Tibial nerve (tissue), 4 donors: ENCODE data around the gene ADD3. TPM values are rescaled to one million over a fixed set of nuclear protein-coding genes. Genes with fewer than 3 reads are reported as not detected.

ENCODE experiments used
- DNase-seq, 2 donors: peaks; one replicate each; pipeline ENCODE4 v3.0.0-alpha.2; 2019; ENCODE audit warnings: low spot score in 2 of 2
- H3K27ac ChIP-seq, 4 donors: fragments of 200-600 bp; sonication (generic) in 3 of 4; one replicate each; pipeline ENCODE4 v1.5.1; 2017 to 2019; ENCODE audit warnings: mild to moderate bottlenecking in 1 of 4
- H3K27me3 ChIP-seq, 2 donors: fragments of 200-600 bp; sonication (generic) in 1 of 2; one replicate each; pipeline versions ENCODE4 v1.5.1 to v1.6.0; 2017 to 2019
- H3K36me3 ChIP-seq, 3 donors: fragments of 200-600 bp; sonication (generic); one replicate each; pipeline ENCODE4 v1.5.1; 2018 to 2019
- H3K4me1 ChIP-seq, 4 donors: fragments of 200-600 bp; sonication (generic) in 3 of 4; one replicate each; pipeline ENCODE4 v1.5.1; 2017 to 2019
- H3K4me3 ChIP-seq, 4 donors: fragments of 200-600 bp; sonication (generic) in 3 of 4; one replicate each; pipeline ENCODE4 v1.5.1; 2017 to 2019; ENCODE audit warnings: mild to moderate bottlenecking in 1 of 4, moderate library complexity in 1 of 4
- H3K9me3 ChIP-seq, 4 donors: fragments of 200-600 bp; sonication (generic) in 3 of 4; one replicate each; pipeline ENCODE4 v1.5.1; 2017 to 2019
- CTCF ChIP-seq, 5 experiments: fragments of 200-600 bp in 3 of 5; fragments of 450-650 bp in 2 of 5; sonication (generic) in 3 of 5; IDR thresholded peaks; one replicate each; pipeline ENCODE4 v1.5.1; 2016 to 2019; ENCODE audit warnings: antibody characterized with exemption in 5 of 5, mild to moderate bottlenecking in 3 of 5, moderate library complexity in 2 of 5
- EP300 ChIP-seq, 2 donors: sonication (generic); formaldehyde crosslinking; IDR thresholded peaks; one replicate each; pipeline ENCODE4 v1.6.1; 2017; ENCODE audit warnings: antibody characterized with exemption in 2 of 2, mild to moderate bottlenecking in 1 of 2
- POLR2A ChIP-seq, 2 donors: fragments of 450-650 bp; IDR thresholded peaks; one replicate each; pipeline ENCODE4 v1.6.1; 2017; ENCODE audit warnings: antibody characterized with exemption in 2 of 2, mild to moderate bottlenecking in 2 of 2, moderate library complexity in 2 of 2
- WGBS, 2 donors: methylation state at CpG; one replicate each; pipeline ENCODE4 v1.1.5; 2018; 5-methylcytosine and 5-hydroxymethylcytosine counted together
- total RNA-seq, 4 donors: library from RNA; depleted of rRNA; stranded (reverse); fragments of >200 nt; gene quantifications; one replicate each; pipeline ENCODE4 v1.1.0, GENCODE V29; 2016

The ADD3 gene
- total RNA-seq, 4 donors from 2014 or later = 208 to 639 (median 443) TPM

GRCh38 chr10:110020265-110020664 lies 12.5 kb downstream of the ADD3 start:
- peak overlapping the region in 1 of 4 donors; percentile 7 for H3K27ac ChIP-seq
- TF ChIP-seq EP300 (IDR thresholded peaks at IDR 0.05) = no peak
- no peak for TF ChIP-seq CTCF (IDR thresholded peaks at IDR 0.05)
- no peak for TF ChIP-seq POLR2A (IDR thresholded peaks at IDR 0.05)
- whole genome bisulfite sequencing, 2 donors = 75 to 79% methylated on average over 6 of the region's 6 CpGs

GRCh38 chr10:110022716-110023504 lies 15.1 kb downstream of the ADD3 start:
- 67 to 70% methylated on average over 2 of the region's 2 CpGs for WGBS, 2 donors
- H3K27me3 ChIP-seq = no peaks in the 10 kb centered on the region
- DNase-seq = no peak
- H3K4me3 ChIP-seq = no peak overlapping the region
- peaks cover 0 to 82% (median 3%) of the 10 kb centered on the region in 4 donors for H3K4me1 ChIP-seq
- H3K27ac ChIP-seq = peak overlapping the region in 2 of 4 donors; percentile 16 to 51
- TF ChIP-seq POLR2A (IDR thresholded peaks at IDR 0.05) (no peak), EP300 (IDR thresholded peaks at IDR 0.05) (no peak), CTCF (IDR thresholded peaks at IDR 0.05) (no peak)
- H3K36me3 ChIP-seq = no peaks in the 10 kb centered on the region
- H3K9me3 ChIP-seq = no peaks in the 10 kb centered on the region

More at GRCh38 chr10:110020265-110020664, 12.5 kb downstream of the ADD3 start:
- no peak for DNase-seq
- H3K4me3 ChIP-seq = no peak overlapping the region
- no peaks in the 10 kb centered on the region for H3K27me3 ChIP-seq
- no peaks in the 10 kb centered on the region for H3K9me3 ChIP-seq
- H3K4me1 ChIP-seq = peaks cover 0 to 82% (median 12%) of the 10 kb centered on the region in 4 donors
- H3K36me3 ChIP-seq = no peaks in the 10 kb centered on the region

GRCh38 chr10:110023785-110024465 lies 16.1 kb downstream of the ADD3 start:
- Histone ChIP-seq H3K36me3 (no peaks in the 10 kb centered on the region), H3K9me3 (no peaks in the 10 kb centered on the region), H3K27ac (peak overlapping the region in 1 of 4 donors; percentile 51), H3K4me3 (no peak overlapping the region), H3K4me1 (peaks cover 0 to 80% (median 2%) of the 10 kb centered on the region in 4 donors), H3K27me3 (no peaks in the 10 kb centered on the region)
- no peak for TF ChIP-seq POLR2A (IDR thresholded peaks at IDR 0.05)
- TF ChIP-seq CTCF (IDR thresholded peaks at IDR 0.05) = no peak
- TF ChIP-seq EP300 (IDR thresholded peaks at IDR 0.05) = no peak
- no peak for DNase-seq
- WGBS, 2 donors = 56 to 59% methylated on average over 4 of the region's 4 CpGs

GRCh38 chr10:110029450-110029849 lies 21.7 kb downstream of the ADD3 start:
- WGBS, 2 donors = 59 to 63% methylated on average over 2 of the region's 2 CpGs
- TF ChIP-seq POLR2A (IDR thresholded peaks at IDR 0.05) = no peak
- no peak for TF ChIP-seq CTCF (IDR thresholded peaks at IDR 0.05)
- TF ChIP-seq EP300 (IDR thresholded peaks at IDR 0.05) = no peak
- DNase-seq = no peak

More at GRCh38 chr10:110029450-110029849, 21.7 kb downstream of the ADD3 start:
- peak overlapping the region in 2 of 4 donors; percentile 35 to 61 for H3K27ac ChIP-seq
- H3K4me1 ChIP-seq = peaks cover 2 to 75% (median 27%) of the 10 kb centered on the region in 4 donors
- no peaks in the 10 kb centered on the region for H3K27me3 ChIP-seq
- no peak overlapping the region for H3K4me3 ChIP-seq
- no peaks in the 10 kb centered on the region for H3K9me3 ChIP-seq
- no peaks in the 10 kb centered on the region for H3K36me3 ChIP-seq
